Measurements from ENCODE around the gene PTGFR.

DNA sequence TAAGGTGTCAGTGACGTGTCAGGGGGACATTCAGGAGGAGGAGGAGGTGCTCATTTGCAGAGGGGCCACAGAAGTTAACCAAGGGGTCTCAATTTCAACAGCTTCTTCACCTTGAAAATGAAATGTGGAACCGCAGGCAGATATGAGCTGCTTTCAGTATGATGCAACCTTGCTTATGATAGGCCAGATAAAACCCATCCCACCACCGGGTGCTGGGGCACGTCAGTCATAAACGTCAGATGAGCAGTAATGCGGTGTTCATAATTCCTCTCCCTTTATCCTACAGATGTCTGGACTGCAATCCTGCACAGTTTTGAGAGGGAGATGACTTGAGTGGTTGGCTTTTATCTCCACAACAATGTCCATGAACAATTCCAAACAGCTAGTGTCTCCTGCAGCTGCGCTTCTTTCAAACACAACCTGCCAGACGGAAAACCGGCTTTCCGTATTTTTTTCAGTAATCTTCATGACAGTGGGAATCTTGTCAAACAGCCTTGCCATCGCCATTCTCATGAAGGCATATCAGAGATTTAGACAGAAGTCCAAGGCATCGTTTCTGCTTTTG is 1.7 kb downstream of the PTGFR start:
- no peak for TF ChIP-seq EZH2 (IDR thresholded peaks at IDR 0.05; ENCODE audit: insufficient read depth, poor library complexity, severe bottlenecking)
- TF ChIP-seq EZH2phosphoT487 (IDR thresholded peaks at IDR 0.05; ENCODE audit: insufficient read depth, low read depth), result no peak
